ENCODE measurements around the gene TRA2A. TPM values are rescaled to one million over a fixed set of nuclear protein-coding genes. Genes with fewer than 3 reads are reported as not detected.

The TRA2A gene
- total RNA-seq, 4 donors from 2014 or later: 12.6 to 50.0 (median 27.1) TPM

DNA sequence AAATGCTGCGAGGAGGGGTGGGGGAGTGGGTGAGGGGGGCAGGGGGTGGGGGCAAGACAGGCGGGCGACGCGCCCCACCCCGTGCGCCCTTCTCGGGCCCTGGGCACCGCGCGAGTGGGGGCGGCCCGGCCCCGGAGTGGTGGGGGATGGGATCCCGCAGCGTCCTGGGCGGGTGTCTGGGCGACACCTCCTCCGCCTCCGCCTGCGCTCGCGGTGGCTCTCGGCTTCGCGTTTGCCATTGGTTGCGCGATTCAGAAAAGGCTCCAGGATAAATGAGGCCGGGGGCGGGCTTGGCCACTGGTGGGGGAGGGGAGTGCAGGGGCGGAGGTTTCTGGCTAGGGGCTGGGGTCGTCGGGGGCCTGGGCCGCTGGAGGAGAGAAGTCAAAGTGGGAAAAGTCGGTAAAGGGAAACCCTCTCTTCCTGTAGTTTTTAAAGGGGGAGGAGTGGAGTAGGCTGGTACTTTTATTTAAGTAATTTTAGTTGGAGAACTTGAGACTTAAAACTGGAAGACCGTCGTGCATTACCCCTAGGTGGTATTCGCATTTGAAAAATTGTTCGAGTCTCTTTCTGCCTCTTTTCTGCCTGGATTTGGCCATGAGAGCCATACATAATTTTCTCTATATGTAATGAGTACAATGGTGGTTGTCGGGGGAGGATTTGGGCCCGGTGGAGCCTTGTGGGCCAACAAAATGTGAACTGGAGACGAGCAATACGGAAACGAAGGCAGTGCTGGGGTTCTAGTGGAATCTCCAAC is 60.5 kb downstream of the TRA2A start:
- Histone ChIP-seq H3K4me1 (peaks cover 0 to 59% (median 46%) of the 10 kb centered on the region in 3 donors), H3K9me3 (peaks cover 0 to 4% (median 0%) of the 10 kb centered on the region in 3 donors), H3K27ac (no peak overlapping the region), H3K27me3 (peaks cover 100% of the 10 kb centered on the region), H3K4me3 (peak overlapping the region in 1 of 2 donors; percentile 49), H3K36me3 (no peaks in the 10 kb centered on the region)
- no peak for ATAC-seq
- TF ChIP-seq CTCF (IDR thresholded peaks at IDR 0.05): no peak
- TF ChIP-seq POLR2A (IDR thresholded peaks at IDR 0.05): no peak
- no peak for TF ChIP-seq EP300 (IDR thresholded peaks at IDR 0.05)
- TF ChIP-seq POLR2AphosphoS5 (IDR thresholded peaks at IDR 0.05): no peak
- WGBS, 2 donors (ENCODE audit: low coverage in 1 of 2): 36 to 55% methylated on average over 10 to 13 of the region's 44 CpGs

DNA sequence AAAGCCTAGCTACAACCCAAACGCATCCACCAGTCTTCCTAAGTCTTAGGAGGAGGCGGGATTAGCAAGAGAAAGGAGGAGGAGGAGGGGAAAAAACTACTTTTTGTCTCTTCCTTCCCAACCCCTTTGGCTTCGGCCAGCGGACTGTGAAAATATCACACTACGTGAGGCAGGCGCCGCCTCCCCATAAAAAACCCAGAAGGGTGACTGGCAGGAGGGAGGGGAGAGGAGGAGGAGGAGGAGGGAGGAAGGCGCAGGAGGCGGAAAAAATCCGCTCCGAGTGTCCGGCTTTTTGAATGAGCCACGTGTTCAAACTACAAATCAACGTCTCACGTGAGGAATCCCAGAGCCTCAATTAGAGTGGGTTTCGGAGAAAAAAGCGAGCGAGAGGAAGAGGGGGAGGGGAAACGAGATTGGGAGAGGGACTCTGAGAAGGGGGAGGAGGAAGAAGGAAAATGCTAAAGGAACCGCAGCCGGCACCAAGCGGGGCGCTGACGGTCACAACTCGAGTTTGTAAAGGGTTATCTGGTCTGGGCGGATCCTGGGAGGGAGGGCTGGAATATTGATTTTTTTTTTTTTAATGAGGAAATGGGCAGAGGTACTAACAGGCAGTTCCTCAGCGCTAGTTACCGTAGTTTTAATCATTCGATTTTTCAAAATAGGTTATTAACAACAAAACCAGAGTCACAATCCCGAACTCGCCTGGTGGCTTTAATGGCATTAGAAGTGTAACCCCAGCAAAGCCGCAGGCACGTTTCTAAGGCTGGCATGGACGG is 61.3 kb downstream of the TRA2A start, which contains the start of gene IGF2BP3:
IGF2BP3 (minus strand) TSS at position 162 of the 776 bp plus-strand sequence. CDS start 381 bp downstream, outside the sequence.
- WGBS, 2 donors (ENCODE audit: low coverage in 1 of 2): 2 to 4% methylated on average over 24 to 31 of the region's 34 CpGs
- H3K27ac ChIP-seq: no peak within 1 kb of the TSS
- H3K4me1 ChIP-seq: peaks cover 0 to 59% (median 46%) of the 10 kb centered on the region in 3 donors
- no peaks in the 10 kb centered on the region for H3K36me3 ChIP-seq
- H3K27me3 ChIP-seq: peaks cover 100% of the 10 kb centered on the region
- ATAC-seq: no peak
- TF ChIP-seq CTCF (IDR thresholded peaks at IDR 0.05) (no peak), POLR2AphosphoS5 (IDR thresholded peaks at IDR 0.05) (peak; percentile 12)
- H3K4me3 ChIP-seq: peak within 1 kb of the TSS in 1 of 2 donors; percentile 49
- peaks cover 0 to 4% (median 0%) of the 10 kb centered on the region in 3 donors for H3K9me3 ChIP-seq

GRCh38 chr7:23469961-23470250 is 61.9 kb downstream of the TRA2A start:
- Histone ChIP-seq H3K9me3 (peaks cover 0 to 2% (median 0%) of the 10 kb centered on the region in 3 donors), H3K4me1 (peaks cover 0 to 59% (median 46%) of the 10 kb centered on the region in 3 donors), H3K27me3 (peaks cover 100% of the 10 kb centered on the region), H3K4me3 (peak overlapping the region in 1 of 2 donors; percentile 49), H3K27ac (no peak overlapping the region), H3K36me3 (no peaks in the 10 kb centered on the region)
- no peak for TF ChIP-seq POLR2AphosphoS5 (IDR thresholded peaks at IDR 0.05)
- TF ChIP-seq CTCF (IDR thresholded peaks at IDR 0.05): no peak
- TF ChIP-seq EP300 (IDR thresholded peaks at IDR 0.05): no peak
- TF ChIP-seq POLR2A (IDR thresholded peaks at IDR 0.05): no peak
- ATAC-seq: no peak
- 2 to 3% methylated on average over 5 to 11 of the region's 18 CpGs for WGBS, 2 donors (ENCODE audit: low coverage in 1 of 2)

DNA sequence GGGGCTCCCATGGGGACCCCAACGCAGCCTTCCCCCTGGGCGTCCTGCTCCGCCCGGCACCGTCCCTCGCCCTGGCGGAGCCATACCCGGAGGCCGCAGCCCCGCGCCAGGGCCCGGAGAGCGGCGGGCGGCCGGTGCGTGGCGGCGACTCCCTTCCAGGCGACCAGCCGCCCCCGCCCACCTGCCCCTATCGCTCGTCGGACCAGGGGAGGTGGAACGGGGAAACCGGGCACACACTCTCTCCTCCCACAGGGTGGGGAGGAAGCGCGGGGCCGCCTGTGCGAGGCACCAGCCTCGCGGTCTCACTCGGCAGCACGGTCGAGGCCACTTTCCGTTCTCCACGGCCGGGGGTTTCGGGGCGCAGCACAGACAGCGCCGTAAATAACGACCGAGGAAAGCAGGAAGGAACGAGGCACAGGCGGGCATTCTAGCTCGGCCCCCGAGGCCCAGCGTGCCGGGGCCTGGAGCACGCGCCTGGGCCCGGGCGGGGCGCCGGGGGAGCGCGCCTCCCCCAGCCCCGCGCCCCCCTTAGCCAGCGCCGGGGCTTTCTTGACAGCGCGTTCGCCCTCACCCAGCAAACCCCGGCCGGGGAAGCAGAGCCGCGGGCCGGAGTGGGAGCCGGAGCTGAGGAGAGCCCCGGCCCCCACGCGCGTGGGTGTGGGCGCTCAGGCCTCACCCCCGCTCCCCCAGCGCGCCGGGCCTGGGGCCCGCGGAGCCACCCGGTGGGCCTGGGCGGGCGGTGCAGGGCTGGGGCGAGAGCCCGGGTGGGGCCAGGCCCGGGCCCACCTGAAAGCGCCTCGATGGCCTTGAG is 62.4 kb downstream of the TRA2A start:
- Histone ChIP-seq H3K27ac (no peak overlapping the region), H3K4me3 (peak overlapping the region in 1 of 2 donors; percentile 49), H3K4me1 (peaks cover 0 to 55% (median 43%) of the 10 kb centered on the region in 3 donors), H3K36me3 (no peaks in the 10 kb centered on the region), H3K9me3 (no peaks in the 10 kb centered on the region), H3K27me3 (peaks cover 100% of the 10 kb centered on the region)
- 0% methylated on average over 1 to 3 of the region's 91 CpGs for WGBS, 2 donors (ENCODE audit: low coverage in 1 of 2)
- TF ChIP-seq CTCF (IDR thresholded peaks at IDR 0.05): no peak
- TF ChIP-seq POLR2AphosphoS5 (IDR thresholded peaks at IDR 0.05): no peak
- no peak for TF ChIP-seq EP300 (IDR thresholded peaks at IDR 0.05)
- TF ChIP-seq POLR2A (IDR thresholded peaks at IDR 0.05): no peak
- ATAC-seq: peak; percentile 27

Measured in gastroesophageal sphincter (tissue), 4 donors.